Upper lobe of left lung (tissue), 6 donors: ENCODE measurements around the gene H6PD. TPM values are rescaled to one million over a fixed set of nuclear protein-coding genes. Genes with fewer than 3 reads are reported as not detected.

ENCODE experiments used
- ATAC-seq, 2 donors: fragments of 200-7000 bp; cut with Tn5 transposase; one replicate each; pipeline ENCODE4 v1.9.1; 2022; ENCODE audit warnings: mild to moderate bottlenecking in 2 of 2, moderate library complexity in 2 of 2; ENCODE audit not compliant: low FRiP score in 2 of 2
- DNase-seq, 2 donors: peaks; one replicate each; pipeline ENCODE4 v3.0.0-alpha.2; 2019 to 2020
- H3K27ac ChIP-seq, 4 donors: fragments of 200-600 bp; sonication (generic); one replicate each; pipeline ENCODE4 v1.5.1; 2016 to 2019
- H3K27me3 ChIP-seq, 4 donors: fragments of 200-600 bp; sonication (generic); one replicate each; pipeline ENCODE4 v1.5.1; 2017 to 2019
- H3K36me3 ChIP-seq, 4 donors: fragments of 200-600 bp; sonication (generic); one replicate each; pipeline ENCODE4 v1.5.1; 2016 to 2019
- H3K4me1 ChIP-seq, 4 donors: fragments of 200-600 bp; sonication (generic); one replicate each; pipeline ENCODE4 v1.5.1; 2018 to 2019
- H3K4me3 ChIP-seq, 4 donors: fragments of 200-600 bp; sonication (generic); one replicate each; pipeline ENCODE4 v1.5.1; 2017 to 2019; ENCODE audit warnings: mild to moderate bottlenecking in 2 of 4, moderate library complexity in 1 of 4
- H3K9me3 ChIP-seq, 4 donors: fragments of 200-600 bp; sonication (generic); one replicate each; pipeline ENCODE4 v1.5.1; 2018 to 2019
- CTCF ChIP-seq, 6 experiments: fragments of 450-650 bp in 4 of 6; fragments of 200-600 bp in 2 of 6; sonication (generic) in 2 of 6; IDR thresholded peaks; one replicate each; pipeline ENCODE4 v1.5.1; 2016 to 2019; ENCODE audit warnings: antibody characterized with exemption in 6 of 6
- EP300 ChIP-seq, 4 donors: sonication (generic); formaldehyde crosslinking; IDR thresholded peaks; one replicate each; pipeline ENCODE4 v1.5.1; 2017; ENCODE audit warnings: antibody characterized with exemption in 4 of 4, control low read depth in 2 of 4
- POLR2A ChIP-seq, 4 donors: fragments of 450-650 bp; IDR thresholded peaks; one replicate each; pipeline ENCODE4 v1.5.1; 2016 to 2017; ENCODE audit warnings: antibody characterized with exemption in 4 of 4, mild to moderate bottlenecking in 2 of 4
- POLR2AphosphoS5 ChIP-seq, 2 donors: sonication (generic); formaldehyde crosslinking; IDR thresholded peaks; one replicate each; pipeline ENCODE4 v1.5.1; 2017; ENCODE audit warnings: antibody characterized with exemption in 2 of 2
- WGBS, 2 donors: methylation state at CpG; one replicate each; pipeline ENCODE4 v1.1.5; 2017 to 2018; 5-methylcytosine and 5-hydroxymethylcytosine counted together
- total RNA-seq, 6 donors: library from RNA; depleted of rRNA in 4 of 6; stranded (reverse); fragments of >200 nt in 4 of 6; gene quantifications; one replicate each; pipeline versions ENCODE4 v1.1.0 to v1.2.1, GENCODE V29; 2016 to 2021
- donor health status: DM: no; HTN: no; CAD: no; lungs with moderate emphysema.
- donor health status: DM: no; HTN: yes; CAD: no; lungs with severe emphysema.

Gene H6PD
- total RNA-seq, 6 donors from 2014 or later: 36.7 to 57.0 (median 44.5) TPM

- no peak for DNase-seq
- ATAC-seq: no peak
- no peaks in the 10 kb centered on the region for H3K9me3 ChIP-seq
- no peak for TF ChIP-seq CTCF (IDR thresholded peaks at IDR 0.05)
- no peak for TF ChIP-seq POLR2AphosphoS5 (IDR thresholded peaks at IDR 0.05)
- no peak for TF ChIP-seq EP300 (IDR thresholded peaks at IDR 0.05)
- TF ChIP-seq POLR2A (IDR thresholded peaks at IDR 0.05): no peak
- H3K4me3 ChIP-seq: no peak overlapping the region
- H3K4me1 ChIP-seq: peaks cover 4 to 7% (median 5%) of the 10 kb centered on the region in 4 donors
- 86 to 94% methylated on average over 6 to 7 of the region's 7 CpGs for WGBS, 2 donors
- no peaks in the 10 kb centered on the region for H3K27me3 ChIP-seq
- H3K36me3 ChIP-seq: peaks cover 6 to 56% (median 44%) of the 10 kb centered on the region in 4 donors
- H3K27ac ChIP-seq: no peak overlapping the region
These were observed 33.4 kb downstream of the H6PD start for GRCh38 chr1:9267827-9268581.

- no peak overlapping the region for H3K27ac ChIP-seq
- peaks cover 4 to 7% (median 5%) of the 10 kb centered on the region in 4 donors for H3K4me1 ChIP-seq
- no peaks in the 10 kb centered on the region for H3K27me3 ChIP-seq
- peaks cover 4 to 45% (median 33%) of the 10 kb centered on the region in 4 donors for H3K36me3 ChIP-seq
- 72 to 74% methylated on average over 15 to 17 of the region's 17 CpGs for WGBS, 2 donors
- no peak for DNase-seq
- TF ChIP-seq CTCF (IDR thresholded peaks at IDR 0.05) (no peak), POLR2AphosphoS5 (IDR thresholded peaks at IDR 0.05) (no peak), EP300 (IDR thresholded peaks at IDR 0.05) (no peak)
- no peak for ATAC-seq
- no peaks in the 10 kb centered on the region for H3K9me3 ChIP-seq
- H3K4me3 ChIP-seq: no peak overlapping the region
These were observed 34.5 kb downstream of the H6PD start for GRCh38 chr1:9269078-9269501.

GRCh38 chr1:9269721-9270120, 35.1 kb downstream of the H6PD start:
- no peak overlapping the region for H3K27ac ChIP-seq
- H3K36me3 ChIP-seq: peaks cover 0 to 39% (median 27%) of the 10 kb centered on the region in 4 donors
- no peaks in the 10 kb centered on the region for H3K27me3 ChIP-seq
- DNase-seq (no peak), ATAC-seq (no peak)
- TF ChIP-seq POLR2A (IDR thresholded peaks at IDR 0.05): no peak
- no peak for TF ChIP-seq EP300 (IDR thresholded peaks at IDR 0.05)
- no peak for TF ChIP-seq POLR2AphosphoS5 (IDR thresholded peaks at IDR 0.05)
- no peak for TF ChIP-seq CTCF (IDR thresholded peaks at IDR 0.05)
- peaks cover 4 to 7% (median 5%) of the 10 kb centered on the region in 4 donors for H3K4me1 ChIP-seq
- no peak overlapping the region for H3K4me3 ChIP-seq
- H3K9me3 ChIP-seq: no peaks in the 10 kb centered on the region
- WGBS, 2 donors: 89% methylated on average over 4 to 12 of the region's 12 CpGs

DNA sequence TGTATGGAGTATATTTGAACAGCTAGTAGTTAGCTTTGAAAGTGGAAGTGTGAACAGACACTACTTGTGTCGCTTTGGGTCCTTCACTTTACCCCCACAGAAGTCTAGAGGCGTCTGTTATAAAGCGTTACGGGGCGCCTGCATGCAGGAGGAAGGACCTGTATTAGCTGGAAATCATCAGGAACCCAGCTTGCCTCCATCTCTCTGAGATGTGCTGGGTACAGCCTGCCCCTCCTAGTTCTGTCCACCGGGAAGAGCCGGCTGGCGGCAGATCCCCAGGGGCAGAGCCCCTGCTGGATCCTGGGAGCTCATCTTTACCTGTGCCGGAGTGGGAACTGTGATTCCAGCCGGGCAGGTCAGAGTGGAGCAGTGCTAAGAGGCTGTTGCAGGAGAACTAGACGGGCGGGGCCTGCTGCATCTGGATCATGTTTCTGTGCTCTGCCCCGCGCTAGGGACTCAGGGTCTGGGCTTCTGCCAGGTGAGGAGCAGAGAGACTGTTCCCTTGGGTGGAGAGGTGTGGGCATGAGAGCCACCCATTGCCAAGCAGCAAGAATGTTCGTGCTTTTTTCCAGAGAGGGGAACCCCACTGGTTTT, 35.8 kb downstream of the H6PD start:
- ATAC-seq (no peak), DNase-seq (no peak)
- no peak overlapping the region for H3K27ac ChIP-seq
- peaks cover 0 to 32% (median 20%) of the 10 kb centered on the region in 4 donors for H3K36me3 ChIP-seq
- H3K27me3 ChIP-seq: no peaks in the 10 kb centered on the region
- no peak for TF ChIP-seq CTCF (IDR thresholded peaks at IDR 0.05)
- no peak for TF ChIP-seq POLR2AphosphoS5 (IDR thresholded peaks at IDR 0.05)
- no peak for TF ChIP-seq POLR2A (IDR thresholded peaks at IDR 0.05)
- TF ChIP-seq EP300 (IDR thresholded peaks at IDR 0.05): no peak
- WGBS, 2 donors: 70 to 82% methylated on average over 13 to 15 of the region's 15 CpGs
- peaks cover 6 to 9% (median 8%) of the 10 kb centered on the region in 4 donors for H3K4me1 ChIP-seq
- H3K4me3 ChIP-seq: no peak overlapping the region
- no peaks in the 10 kb centered on the region for H3K9me3 ChIP-seq
